Brain microvascular endothelial cell (primary cell): ENCODE results near the gene TMC3.

ENCODE experiments used
- DNase-seq: peaks from one replicate; pipeline ENCODE4 v3.0.0-alpha.2; 2020
- H3K27ac ChIP-seq: fragments of 250-450 bp; sonication (Bioruptor Pico); 2 replicates; pipeline ENCODE4 v1.5.1; 2020; ENCODE audit warnings: mild to moderate bottlenecking, moderate library complexity
- H3K27me3 ChIP-seq: fragments of 250-450 bp; sonication (Bioruptor Pico); replicated peaks from 2 replicates; pipeline ENCODE4 v1.5.1; 2020; ENCODE audit warnings: mild to moderate bottlenecking
- H3K36me3 ChIP-seq: fragments of 250-450 bp; sonication (Bioruptor Pico); replicated peaks from 2 replicates; pipeline ENCODE4 v1.5.1; 2020; ENCODE audit warnings: mild to moderate bottlenecking
- H3K4me3 ChIP-seq: 2 replicates; pipeline ENCODE4 v1.5.1; 2011; ENCODE audit warnings: low read depth, mild to moderate bottlenecking, control low read depth, low read length, moderate library complexity
- in situ Hi-C: cut with HindIII; loops from 2 replicates; pipeline ENCODE4 v1.10.0; 2017; ENCODE audit warnings: low sequenced_read_pairs, low pct_ligation_motif_present
- TF ChIP-seq, protein P1 (sequence below): IDR thresholded peaks from 2 replicates; pipeline ENCODE4 v1.5.1; 2011; ENCODE audit warnings: low read depth, mild to moderate bottlenecking, moderate library complexity, low read length, control low read depth, inconsistent platforms; ENCODE audit errors: missing control alignments

The TMC3 gene

GRCh38 chr15:81330366-81331090 is 43.5 kb downstream of the TMC3 start:
- H3K27ac ChIP-seq: peak overlapping the region; percentile 21
- no peaks in the 10 kb centered on the region for H3K27me3 ChIP-seq
- no peaks in the 10 kb centered on the region for H3K36me3 ChIP-seq
- DNase-seq: no peak
- TF ChIP-seq, protein P1, sequence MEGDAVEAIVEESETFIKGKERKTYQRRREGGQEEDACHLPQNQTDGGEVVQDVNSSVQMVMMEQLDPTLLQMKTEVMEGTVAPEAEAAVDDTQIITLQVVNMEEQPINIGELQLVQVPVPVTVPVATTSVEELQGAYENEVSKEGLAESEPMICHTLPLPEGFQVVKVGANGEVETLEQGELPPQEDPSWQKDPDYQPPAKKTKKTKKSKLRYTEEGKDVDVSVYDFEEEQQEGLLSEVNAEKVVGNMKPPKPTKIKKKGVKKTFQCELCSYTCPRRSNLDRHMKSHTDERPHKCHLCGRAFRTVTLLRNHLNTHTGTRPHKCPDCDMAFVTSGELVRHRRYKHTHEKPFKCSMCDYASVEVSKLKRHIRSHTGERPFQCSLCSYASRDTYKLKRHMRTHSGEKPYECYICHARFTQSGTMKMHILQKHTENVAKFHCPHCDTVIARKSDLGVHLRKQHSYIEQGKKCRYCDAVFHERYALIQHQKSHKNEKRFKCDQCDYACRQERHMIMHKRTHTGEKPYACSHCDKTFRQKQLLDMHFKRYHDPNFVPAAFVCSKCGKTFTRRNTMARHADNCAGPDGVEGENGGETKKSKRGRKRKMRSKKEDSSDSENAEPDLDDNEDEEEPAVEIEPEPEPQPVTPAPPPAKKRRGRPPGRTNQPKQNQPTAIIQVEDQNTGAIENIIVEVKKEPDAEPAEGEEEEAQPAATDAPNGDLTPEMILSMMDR: no peak
- in situ Hi-C loops: no loop called here
- no peak overlapping the region for H3K4me3 ChIP-seq

- H3K36me3 ChIP-seq: no peaks in the 10 kb centered on the region
- in situ Hi-C loops: no loop called here
- TF ChIP-seq, protein P1: no peak
- no peak overlapping the region for H3K4me3 ChIP-seq
- DNase-seq: no peak
- no peaks in the 10 kb centered on the region for H3K27me3 ChIP-seq
- H3K27ac ChIP-seq: no peak overlapping the region
These were observed 44.6 kb downstream of the TMC3 start for GRCh38 chr15:81329446-81329845.

GRCh38 chr15:81327516-81327915 is 46.5 kb downstream of the TMC3 start:
- H3K27ac ChIP-seq: peak overlapping the region; percentile 72
- TF ChIP-seq, protein P1: no peak
- DNase-seq: peak; percentile 87
- no peaks in the 10 kb centered on the region for H3K36me3 ChIP-seq
- in situ Hi-C loops: no loop called here
- no peak overlapping the region for H3K4me3 ChIP-seq
- no peaks in the 10 kb centered on the region for H3K27me3 ChIP-seq

DNA sequence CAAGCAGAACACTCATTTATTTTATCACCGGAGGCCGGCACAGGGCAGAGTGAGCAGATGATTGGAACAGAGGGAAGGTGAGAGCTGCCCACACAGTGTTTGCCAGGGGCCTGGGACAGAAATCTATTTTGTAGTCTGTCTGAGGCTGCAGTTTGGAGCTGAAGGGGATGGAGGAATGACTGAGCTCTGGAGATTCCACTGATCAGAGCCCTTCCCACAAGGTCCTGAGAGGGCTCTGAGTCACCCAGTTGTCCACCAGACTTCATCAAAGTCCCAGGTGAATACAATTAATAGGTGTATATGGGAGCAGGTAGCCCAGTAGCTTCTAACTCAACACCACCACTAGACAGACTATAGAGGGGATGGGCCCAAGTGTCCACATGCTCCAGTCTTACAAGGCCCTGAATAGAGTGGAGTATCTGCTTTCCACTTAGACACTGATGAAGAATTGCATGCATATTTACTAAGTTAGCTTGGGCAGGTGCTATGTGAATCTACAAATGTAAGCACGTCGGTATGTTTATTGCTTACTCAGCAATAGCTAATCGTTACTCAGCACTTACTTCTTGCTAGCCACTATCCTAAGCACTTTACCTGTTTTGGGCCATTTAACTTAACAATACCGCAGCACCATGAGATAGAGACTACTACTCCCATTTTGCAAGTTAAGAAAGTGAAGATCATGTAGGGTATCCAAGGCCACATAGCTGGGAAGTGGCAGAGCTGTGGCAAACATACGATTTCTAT is 47.4 kb downstream of the TMC3 start:
- in situ Hi-C loops: no loop called here
- TF ChIP-seq, protein P1: no peak
- no peak for DNase-seq
- Histone ChIP-seq H3K36me3 (no peaks in the 10 kb centered on the region), H3K27me3 (no peaks in the 10 kb centered on the region), H3K4me3 (no peak overlapping the region), H3K27ac (peak overlapping the region; percentile 72)

GRCh38 chr15:81323944-81324881 is 49.8 kb downstream of the TMC3 start, which contains the start of gene STARD5:
STARD5 (minus strand) TSS chr15:81324141; CDS start chr15:81324099, 42 bp downstream.
- no peaks in the 10 kb centered on the region for H3K36me3 ChIP-seq
- H3K27me3 ChIP-seq: no peaks in the 10 kb centered on the region
- H3K27ac ChIP-seq: peak within 1 kb of the TSS; percentile 30
- in situ Hi-C loops: no loop called here
- TF ChIP-seq, protein P1: no peak
- peak; percentile 97 for DNase-seq
- H3K4me3 ChIP-seq: peak within 1 kb of the TSS; percentile 86
